Measurements from ENCODE around the gene B3GALT6. TPM values are rescaled to one million over a fixed set of nuclear protein-coding genes. Genes with fewer than 3 reads are reported as not detected.

Gene B3GALT6
- total and polyA plus RNA-seq, 2 experiments from 2014 or later, result 28.9 to 36.3 TPM

DNA sequence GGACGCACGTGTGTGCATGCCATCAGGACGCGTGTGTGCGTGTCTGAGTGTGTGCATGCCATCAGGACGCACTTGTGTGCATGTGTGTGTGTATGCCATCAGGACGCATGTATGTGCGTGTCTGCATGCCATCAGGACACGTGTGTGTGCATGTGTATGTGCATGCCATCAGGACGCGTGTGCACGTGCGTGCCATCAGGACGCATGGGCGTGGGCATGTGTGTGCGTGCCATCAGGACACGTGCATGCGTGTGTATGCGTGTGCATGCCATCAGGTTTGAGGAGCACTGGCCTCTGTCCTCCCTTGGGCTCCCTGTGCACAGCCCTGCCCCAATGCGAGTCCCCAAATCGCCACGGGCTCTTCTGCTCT, 27.1 kb downstream of the B3GALT6 start:
- H3K27ac ChIP-seq, result no peak overlapping the region
- no peak for TF ChIP-seq EZH2 (IDR thresholded peaks at IDR 0.05; ENCODE audit: borderline replicate concordance)
- no peak for TF ChIP-seq EZH2phosphoT487 (IDR thresholded peaks at IDR 0.05; ENCODE audit: low read depth, severe bottlenecking, unreplicated experiment)
- WGBS (ENCODE audit: low lambda C conversion rate, missing lambda C conversion rate), result 98% methylated on average over 22 of the region's 22 CpGs

DNA sequence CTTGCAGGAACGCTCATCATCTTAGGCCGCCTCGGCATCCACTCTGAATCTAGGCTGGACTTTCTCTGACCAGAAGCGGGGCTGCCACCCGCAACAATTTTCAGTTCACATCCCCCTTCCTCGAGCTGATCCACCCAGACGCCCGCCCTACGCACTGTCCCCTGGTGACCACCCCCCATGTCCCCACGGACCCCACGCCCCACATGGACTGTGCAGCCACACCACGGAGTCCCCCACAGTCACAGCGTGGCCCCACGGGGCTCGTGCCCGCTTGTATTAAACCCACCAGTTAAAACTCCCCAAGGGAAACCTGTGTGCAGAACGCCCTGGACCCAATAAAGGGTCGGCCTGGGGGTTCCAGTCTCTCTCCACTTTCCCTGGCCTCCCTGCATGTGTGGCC, 27.5 kb downstream of the B3GALT6 start:
- no peaks in the 10 kb centered on the region for H3K9me2 ChIP-seq (replicated peaks; ENCODE audit: insufficient read depth)
- H3K4me1 ChIP-seq (ENCODE audit: insufficient read depth), result no peaks in the 10 kb centered on the region
- no peak overlapping the region for H3K4me3 ChIP-seq
- no peak overlapping the region for H3K4me2 ChIP-seq
- peaks cover 12% of the 10 kb centered on the region for H4K20me1 ChIP-seq (ENCODE audit: insufficient read depth, poor library complexity, severe bottlenecking)
- 96% methylated on average over 13 of the region's 18 CpGs for WGBS (ENCODE audit: low lambda C conversion rate, missing lambda C conversion rate)
- peaks cover 14% of the 10 kb centered on the region for H3K79me2 ChIP-seq
- H3K27ac ChIP-seq, result no peak overlapping the region
- TF ChIP-seq EZH2phosphoT487 (IDR thresholded peaks at IDR 0.05; ENCODE audit: low read depth, severe bottlenecking, unreplicated experiment) (no peak), EZH2 (IDR thresholded peaks at IDR 0.05; ENCODE audit: borderline replicate concordance) (no peak)
- TF ChIP-seq, protein P1, sequence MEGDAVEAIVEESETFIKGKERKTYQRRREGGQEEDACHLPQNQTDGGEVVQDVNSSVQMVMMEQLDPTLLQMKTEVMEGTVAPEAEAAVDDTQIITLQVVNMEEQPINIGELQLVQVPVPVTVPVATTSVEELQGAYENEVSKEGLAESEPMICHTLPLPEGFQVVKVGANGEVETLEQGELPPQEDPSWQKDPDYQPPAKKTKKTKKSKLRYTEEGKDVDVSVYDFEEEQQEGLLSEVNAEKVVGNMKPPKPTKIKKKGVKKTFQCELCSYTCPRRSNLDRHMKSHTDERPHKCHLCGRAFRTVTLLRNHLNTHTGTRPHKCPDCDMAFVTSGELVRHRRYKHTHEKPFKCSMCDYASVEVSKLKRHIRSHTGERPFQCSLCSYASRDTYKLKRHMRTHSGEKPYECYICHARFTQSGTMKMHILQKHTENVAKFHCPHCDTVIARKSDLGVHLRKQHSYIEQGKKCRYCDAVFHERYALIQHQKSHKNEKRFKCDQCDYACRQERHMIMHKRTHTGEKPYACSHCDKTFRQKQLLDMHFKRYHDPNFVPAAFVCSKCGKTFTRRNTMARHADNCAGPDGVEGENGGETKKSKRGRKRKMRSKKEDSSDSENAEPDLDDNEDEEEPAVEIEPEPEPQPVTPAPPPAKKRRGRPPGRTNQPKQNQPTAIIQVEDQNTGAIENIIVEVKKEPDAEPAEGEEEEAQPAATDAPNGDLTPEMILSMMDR (IDR thresholded peaks at IDR 0.05; ENCODE audit: poor library complexity), result no peak
- H3K36me3 ChIP-seq (replicated peaks; ENCODE audit: insufficient read depth, low read depth), result no peaks in the 10 kb centered on the region
- H3K9me3 ChIP-seq (ENCODE audit: low read depth), result no peaks in the 10 kb centered on the region
- DNase-seq (ENCODE audit: low spot score), result no peak
- H3K27me3 ChIP-seq, result no peaks in the 10 kb centered on the region
- no peak overlapping the region for H2AFZ ChIP-seq

More for the DNA sequence above, 27.1 kb downstream of the B3GALT6 start:
- Histone ChIP-seq H2AFZ (no peak overlapping the region), H3K79me2 (peaks cover 10% of the 10 kb centered on the region), H3K27me3 (no peaks in the 10 kb centered on the region), H3K36me3 (replicated peaks; ENCODE audit: insufficient read depth, low read depth) (no peaks in the 10 kb centered on the region), H4K20me1 (ENCODE audit: insufficient read depth, poor library complexity, severe bottlenecking) (peaks cover 9% of the 10 kb centered on the region), H3K9me3 (ENCODE audit: low read depth) (no peaks in the 10 kb centered on the region), H3K4me3 (no peak overlapping the region), H3K9me2 (replicated peaks; ENCODE audit: insufficient read depth) (no peaks in the 10 kb centered on the region), H3K4me1 (ENCODE audit: insufficient read depth) (no peaks in the 10 kb centered on the region), H3K4me2 (no peak overlapping the region)
- DNase-seq (ENCODE audit: low spot score), result no peak

DNA sequence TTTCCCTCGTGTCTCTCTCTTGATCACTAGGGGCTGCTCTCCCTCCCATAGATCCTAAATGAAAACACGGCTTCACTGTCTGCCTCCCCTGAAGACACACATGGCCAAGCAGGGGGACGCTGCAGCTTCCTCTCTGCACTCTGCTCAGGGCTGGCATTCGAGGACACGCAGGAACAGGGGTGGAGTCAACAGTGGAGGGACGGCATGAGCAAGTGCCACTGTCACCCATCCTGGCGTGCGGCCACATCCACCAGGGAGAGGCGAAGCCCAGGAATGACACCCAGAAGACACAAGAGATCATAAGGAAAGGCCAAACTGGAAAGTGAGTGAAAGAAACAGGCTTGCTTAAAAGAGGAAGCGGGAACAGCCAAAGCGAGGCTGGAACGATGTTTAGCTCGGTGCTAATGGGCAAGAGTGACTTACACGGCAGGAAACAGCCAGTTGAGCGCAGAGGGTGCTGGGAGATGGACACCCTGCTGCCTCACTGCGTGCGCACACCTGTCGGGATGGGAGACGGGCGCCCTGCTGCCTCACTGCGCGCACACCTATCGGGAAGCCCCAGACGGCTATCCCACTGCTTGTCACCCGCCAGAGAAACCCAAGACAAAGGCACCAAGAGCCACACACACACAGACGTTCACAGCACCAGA, 28.0 kb downstream of the B3GALT6 start:
- no peaks in the 10 kb centered on the region for H3K9me3 ChIP-seq (ENCODE audit: low read depth)
- no peak for DNase-seq (ENCODE audit: low spot score)
- H3K4me3 ChIP-seq, result no peak overlapping the region
- H3K27ac ChIP-seq, result no peak overlapping the region
- 95% methylated on average over 26 of the region's 26 CpGs for WGBS (ENCODE audit: low lambda C conversion rate, missing lambda C conversion rate)
- H3K79me2 ChIP-seq, result peaks cover 18% of the 10 kb centered on the region
- H3K27me3 ChIP-seq, result no peaks in the 10 kb centered on the region
- no peaks in the 10 kb centered on the region for H3K9me2 ChIP-seq (replicated peaks; ENCODE audit: insufficient read depth)
- H3K4me2 ChIP-seq, result no peak overlapping the region
- TF ChIP-seq, protein P1 (IDR thresholded peaks at IDR 0.05; ENCODE audit: poor library complexity), result no peak
- TF ChIP-seq EZH2 (IDR thresholded peaks at IDR 0.05; ENCODE audit: borderline replicate concordance) (no peak), EZH2phosphoT487 (IDR thresholded peaks at IDR 0.05; ENCODE audit: low read depth, severe bottlenecking, unreplicated experiment) (no peak)
- H4K20me1 ChIP-seq (ENCODE audit: insufficient read depth, poor library complexity, severe bottlenecking), result peaks cover 15% of the 10 kb centered on the region
- no peak overlapping the region for H2AFZ ChIP-seq
- no peaks in the 10 kb centered on the region for H3K4me1 ChIP-seq (ENCODE audit: insufficient read depth)
- no peaks in the 10 kb centered on the region for H3K36me3 ChIP-seq (replicated peaks; ENCODE audit: insufficient read depth, low read depth)

DNA sequence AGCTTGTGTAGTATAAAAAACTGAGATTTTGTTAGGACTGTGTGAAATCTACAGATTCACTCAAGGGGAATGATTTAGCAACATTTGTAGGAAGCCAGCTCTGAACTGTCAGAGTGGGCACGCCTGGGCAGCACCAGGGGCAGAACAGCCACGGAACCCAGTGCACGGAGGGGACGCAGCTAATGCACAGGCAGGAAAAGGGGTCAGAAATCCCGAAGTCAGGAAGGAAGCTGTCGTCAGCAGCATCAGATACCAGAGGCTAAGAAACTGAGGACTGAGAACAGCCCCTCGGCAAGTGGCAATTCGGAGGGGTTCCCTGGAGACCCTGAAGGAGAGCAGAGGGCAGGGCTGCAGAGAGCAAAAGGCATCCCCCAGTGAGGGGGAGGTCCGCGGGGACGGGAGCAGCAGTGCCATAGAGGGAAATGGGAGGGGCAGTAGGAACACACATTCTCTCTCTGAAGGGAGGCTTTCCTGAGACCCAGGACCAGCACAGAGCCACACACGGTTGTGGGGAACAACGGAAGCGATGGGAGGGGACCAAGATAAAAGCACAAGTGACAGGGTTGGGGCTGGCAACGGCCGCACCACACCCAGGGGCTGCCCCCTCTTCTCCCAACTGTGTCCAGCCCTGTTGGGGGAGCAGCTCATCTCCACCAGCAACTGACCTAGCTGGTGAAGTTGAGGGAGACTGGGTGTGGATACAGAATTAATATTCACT, 29.0 kb downstream of the B3GALT6 start:
- Histone ChIP-seq H3K4me3 (no peak overlapping the region), H3K36me3 (replicated peaks; ENCODE audit: insufficient read depth, low read depth) (no peaks in the 10 kb centered on the region), H3K27me3 (no peaks in the 10 kb centered on the region), H2AFZ (no peak overlapping the region), H4K20me1 (ENCODE audit: insufficient read depth, poor library complexity, severe bottlenecking) (peaks cover 15% of the 10 kb centered on the region), H3K4me1 (ENCODE audit: insufficient read depth) (no peaks in the 10 kb centered on the region), H3K27ac (no peak overlapping the region), H3K79me2 (peaks cover 21% of the 10 kb centered on the region), H3K9me3 (ENCODE audit: low read depth) (no peaks in the 10 kb centered on the region), H3K9me2 (replicated peaks; ENCODE audit: insufficient read depth) (no peaks in the 10 kb centered on the region), H3K4me2 (no peak overlapping the region)
- TF ChIP-seq, protein P1 (IDR thresholded peaks at IDR 0.05; ENCODE audit: poor library complexity), result no peak
- TF ChIP-seq EZH2 (IDR thresholded peaks at IDR 0.05; ENCODE audit: borderline replicate concordance) (no peak), EZH2phosphoT487 (IDR thresholded peaks at IDR 0.05; ENCODE audit: low read depth, severe bottlenecking, unreplicated experiment) (no peak)
- no peak for DNase-seq (ENCODE audit: low spot score)
- WGBS (ENCODE audit: low lambda C conversion rate, missing lambda C conversion rate), result 93% methylated on average over 16 of the region's 16 CpGs

Measured in hepatocyte (in vitro differentiated cells).